HepG2 (cell line): ENCODE data around the gene CCDC9B. TPM values are rescaled to one million over a fixed set of nuclear protein-coding genes. Genes with fewer than 3 reads are reported as not detected.

Experiments used
- ARNT2 ChIP-seq: sonication (generic); formaldehyde crosslinking; IDR thresholded peaks from 2 replicates; pipeline ENCODE4 v1.8.0; 2022; ENCODE audit warnings: mild to moderate bottlenecking, low read depth, missing genetic modification reagents, moderate library complexity
- CSRNP1 ChIP-seq: sonication (generic); formaldehyde crosslinking; IDR thresholded peaks from 2 replicates; pipeline ENCODE4 v1.8.1; 2023; ENCODE audit warnings: mild to moderate bottlenecking, missing genetic modification reagents
- EED ChIP-seq: sonication (generic); formaldehyde crosslinking; IDR thresholded peaks from 2 replicates; pipeline ENCODE4 v1.5.0; 2020; ENCODE audit warnings: mild to moderate bottlenecking, missing genetic modification reagents
- KDM6A ChIP-seq: IDR thresholded peaks from 2 replicates; pipeline ENCODE4 v1.6.1; 2016; ENCODE audit warnings: low read depth
- MXD3 ChIP-seq: IDR thresholded peaks from 2 replicates; pipeline ENCODE4 v1.6.1; 2016; ENCODE audit warnings: mild to moderate bottlenecking, missing biosample characterization, missing genetic modification reagents
- MXD4 ChIP-seq: IDR thresholded peaks from 2 replicates; pipeline ENCODE4 v1.6.1; 2016; ENCODE audit warnings: mild to moderate bottlenecking, missing biosample characterization, missing genetic modification reagents
- PHF8 ChIP-seq: sonication (generic); formaldehyde crosslinking; IDR thresholded peaks from 2 replicates; pipeline ENCODE4 v1.5.0; 2020; ENCODE audit warnings: missing genetic modification reagents
- SP4 ChIP-seq: sonication (generic); formaldehyde crosslinking; IDR thresholded peaks from 2 replicates; pipeline ENCODE4 v1.8.1; 2023; ENCODE audit warnings: mild to moderate bottlenecking, missing genetic modification reagents
- TGIF2 ChIP-seq: IDR thresholded peaks from 2 replicates; pipeline ENCODE4 v1.6.1; 2016; ENCODE audit warnings: control low read depth, missing compliant biosample characterization
- U2AF1 ChIP-seq: fragments of 200-400 bp; formaldehyde crosslinking; optimal IDR thresholded peaks from 2 replicates; pipeline ENCODE3; 2017; ENCODE audit warnings: mild to moderate bottlenecking, low read depth, low read length
- ZNF142 ChIP-seq: sonication (generic); formaldehyde crosslinking; IDR thresholded peaks from 2 replicates; pipeline ENCODE4 v1.4.0; 2020; ENCODE audit warnings: missing genetic modification reagents
- ZNF235 ChIP-seq: sonication (generic); formaldehyde crosslinking; IDR thresholded peaks from 2 replicates; pipeline ENCODE4 v1.8.1; 2023; ENCODE audit warnings: mild to moderate bottlenecking, missing genetic modification reagents, borderline replicate concordance
- ZNF570 ChIP-seq: sonication (generic); formaldehyde crosslinking; IDR thresholded peaks from 2 replicates; pipeline ENCODE4 v1.4.0; 2020; ENCODE audit warnings: mild to moderate bottlenecking, missing genetic modification reagents, borderline replicate concordance
- polyA plus RNA-seq, 8 experiments: library from polyadenylated mRNA; depleted of rRNA in 3 of 8; stranded (reverse) in 7 of 8; unstranded in 1 of 8; fragments of >200 nt; fragmentation: Illumina TruSeq in 4 of 8; extraction: Trizol in 4 of 8; gene quantifications; 2 replicates each; pipeline versions ENCODE4 v1.2.1 to v1.2.3, GENCODE V29; 2011 to 2016; ENCODE audit warnings: low read depth in 4 of 8, missing spikeins in 1 of 8, mixed read lengths in 1 of 8; ENCODE audit not compliant: insufficient read depth in 1 of 8
- total RNA-seq, 5 experiments: library from RNA; depleted of rRNA; stranded (reverse); fragments of >200 nt; fragmentation: Illumina TruSeq; extraction: Trizol; gene quantifications; 2 replicates each; pipeline ENCODE4 v1.2.3, GENCODE V29; 2016; ENCODE audit warnings: low read depth in 1 of 5
- TF ChIP-seq, protein P1 (sequence below): sonication (generic); formaldehyde crosslinking; IDR thresholded peaks from 2 replicates; pipeline ENCODE4 v1.4.0; 2020; ENCODE audit warnings: missing genetic modification reagents
- TF ChIP-seq, protein P2 (sequence below): sonication (generic); formaldehyde crosslinking; IDR thresholded peaks from 2 replicates; pipeline ENCODE4 v1.9.0; 2022; ENCODE audit warnings: missing genetic modification reagents, mild to moderate bottlenecking, borderline replicate concordance
- TF ChIP-seq, protein P3 (sequence below): sonication (generic); formaldehyde crosslinking; IDR thresholded peaks from 2 replicates; pipeline ENCODE4 v1.5.0; 2020; ENCODE audit warnings: missing genetic modification reagents, mild to moderate bottlenecking, borderline replicate concordance

CCDC9B gene
- total and polyA plus RNA-seq, 2 of the 13 experiments (the other 11 are each of a cell fraction or from before 2014, with no cell fraction given): 0.98 to 1.6 TPM

GRCh38 chr15:40357723-40358470 lies 17.2 kb upstream of the CCDC9B start, which contains the start of gene DISP2 (continued):
- 0 out of 2 replicates have a peak, but pooled peaks have one; percentile 27 for TF ChIP-seq CSRNP1 (CRISPR knock-in tag)
- TF ChIP-seq, protein P1, sequence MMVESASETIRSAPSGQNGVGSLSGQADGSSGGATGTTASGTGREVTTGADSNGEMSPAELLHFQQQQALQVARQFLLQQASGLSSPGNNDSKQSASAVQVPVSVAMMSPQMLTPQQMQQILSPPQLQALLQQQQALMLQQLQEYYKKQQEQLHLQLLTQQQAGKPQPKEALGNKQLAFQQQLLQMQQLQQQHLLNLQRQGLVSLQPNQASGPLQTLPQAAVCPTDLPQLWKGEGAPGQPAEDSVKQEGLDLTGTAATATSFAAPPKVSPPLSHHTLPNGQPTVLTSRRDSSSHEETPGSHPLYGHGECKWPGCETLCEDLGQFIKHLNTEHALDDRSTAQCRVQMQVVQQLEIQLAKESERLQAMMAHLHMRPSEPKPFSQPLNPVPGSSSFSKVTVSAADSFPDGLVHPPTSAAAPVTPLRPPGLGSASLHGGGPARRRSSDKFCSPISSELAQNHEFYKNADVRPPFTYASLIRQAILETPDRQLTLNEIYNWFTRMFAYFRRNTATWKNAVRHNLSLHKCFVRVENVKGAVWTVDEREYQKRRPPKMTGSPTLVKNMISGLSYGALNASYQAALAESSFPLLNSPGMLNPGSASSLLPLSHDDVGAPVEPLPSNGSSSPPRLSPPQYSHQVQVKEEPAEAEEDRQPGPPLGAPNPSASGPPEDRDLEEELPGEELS (CRISPR knock-in tag): peak; percentile 24; the same call in 1 of the 2 replicates
- peak; percentile 52 for TF ChIP-seq PHF8 (CRISPR knock-in tag)
- TF ChIP-seq SP4: peak; percentile 44; the same call in 1 of the 2 replicates
- TF ChIP-seq, protein P2, sequence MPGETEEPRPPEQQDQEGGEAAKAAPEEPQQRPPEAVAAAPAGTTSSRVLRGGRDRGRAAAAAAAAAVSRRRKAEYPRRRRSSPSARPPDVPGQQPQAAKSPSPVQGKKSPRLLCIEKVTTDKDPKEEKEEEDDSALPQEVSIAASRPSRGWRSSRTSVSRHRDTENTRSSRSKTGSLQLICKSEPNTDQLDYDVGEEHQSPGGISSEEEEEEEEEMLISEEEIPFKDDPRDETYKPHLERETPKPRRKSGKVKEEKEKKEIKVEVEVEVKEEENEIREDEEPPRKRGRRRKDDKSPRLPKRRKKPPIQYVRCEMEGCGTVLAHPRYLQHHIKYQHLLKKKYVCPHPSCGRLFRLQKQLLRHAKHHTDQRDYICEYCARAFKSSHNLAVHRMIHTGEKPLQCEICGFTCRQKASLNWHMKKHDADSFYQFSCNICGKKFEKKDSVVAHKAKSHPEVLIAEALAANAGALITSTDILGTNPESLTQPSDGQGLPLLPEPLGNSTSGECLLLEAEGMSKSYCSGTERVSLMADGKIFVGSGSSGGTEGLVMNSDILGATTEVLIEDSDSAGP (CRISPR knock-in tag): no peak
- no peak for TF ChIP-seq KDM6A (CRISPR knock-in tag)
- TF ChIP-seq ZNF142 (CRISPR knock-in tag): peak; percentile 65; the same call in 1 of the 2 replicates
- TF ChIP-seq MXD4 (CRISPR knock-in tag): peak; percentile 90; the same call in 1 of the 2 replicates
- 0 out of 2 replicates have a peak, but pooled peaks have one; percentile 61 for TF ChIP-seq TGIF2 (CRISPR knock-in tag)
- 0 out of 2 replicates have a peak, but pooled peaks have one; percentile 56 for TF ChIP-seq MXD3 (CRISPR knock-in tag)
- TF ChIP-seq, protein P3, sequence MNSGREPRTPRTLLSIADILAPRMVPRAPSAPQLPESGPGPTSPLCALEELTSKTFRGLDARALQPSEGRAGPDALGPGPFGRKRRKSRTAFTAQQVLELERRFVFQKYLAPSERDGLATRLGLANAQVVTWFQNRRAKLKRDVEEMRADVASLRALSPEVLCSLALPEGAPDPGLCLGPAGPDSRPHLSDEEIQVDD (CRISPR knock-in tag): 0 out of 2 replicates have a peak, but pooled peaks have one; percentile 25
- 0 out of 2 replicates have a peak, but pooled peaks have one; percentile 28 for TF ChIP-seq EED (CRISPR knock-in tag)
- TF ChIP-seq ZNF235 (CRISPR knock-in tag): no peak
- peak; percentile 68; the same call in 1 of the 2 replicates for TF ChIP-seq ARNT2 (CRISPR knock-in tag)
- no peak for TF ChIP-seq U2AF1
- TF ChIP-seq ZNF570 (CRISPR knock-in tag): no peak
